ENCODE data around the gene OR10H3.

Gene OR10H3

GRCh38 chr19:15737722-15738121 is at the start of gene OR10H3:
TSS of gene OR10H3 (plus strand) at chr19:15737985. CDS start at chr19:15741393, 3,408 bp downstream.
- Histone ChIP-seq H3K9me3 (ENCODE audit: control insufficient read depth, insufficient read depth, low read length) (peaks cover 5% of the 10 kb centered on the region), H3K4me1 (ENCODE audit: control insufficient read depth, insufficient read depth, low read length) (no peaks in the 10 kb centered on the region), H3K27me3 (ENCODE audit: control insufficient read depth, insufficient read depth, low read length) (no peaks in the 10 kb centered on the region), H3K9ac (ENCODE audit: low read depth, low read length) (no peak within 1 kb of the TSS), H3K36me3 (ENCODE audit: control insufficient read depth, insufficient read depth, low read length) (no peaks in the 10 kb centered on the region), H3K4me3 (ENCODE audit: low read depth, low read length) (no peak within 1 kb of the TSS)

DNA sequence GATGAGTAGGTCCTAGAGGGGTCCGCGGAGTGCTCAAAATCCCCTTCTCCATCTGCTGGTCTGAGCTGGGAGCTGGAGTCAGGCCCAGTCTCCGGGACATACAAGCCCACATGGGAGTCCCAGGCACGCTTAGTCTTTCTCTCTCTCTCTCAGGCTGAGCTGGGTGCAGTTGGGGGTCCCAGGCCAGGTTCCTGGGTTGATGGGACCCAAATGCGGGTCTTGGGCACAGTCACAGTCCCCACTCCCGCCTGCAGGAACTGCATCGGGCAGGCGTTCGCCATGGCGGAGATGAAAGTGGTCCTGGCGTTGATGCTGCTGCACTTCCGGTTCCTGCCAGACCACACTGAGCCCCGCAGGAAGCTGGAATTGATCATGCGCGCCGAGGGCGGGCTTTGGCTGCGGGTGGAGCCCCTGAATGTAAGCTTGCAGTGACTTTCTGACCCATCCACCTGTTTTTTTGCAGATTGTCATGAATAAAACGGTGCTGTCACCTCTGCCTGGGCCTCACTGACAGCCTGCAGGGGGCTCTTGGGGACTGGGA is 41.1 kb upstream of the OR10H3 start:
- no peaks in the 10 kb centered on the region for H3K36me3 ChIP-seq (ENCODE audit: control insufficient read depth, insufficient read depth, low read length)
- H3K4me3 ChIP-seq (ENCODE audit: low read depth, low read length), result no peak overlapping the region
- no peak overlapping the region for H3K9ac ChIP-seq (ENCODE audit: low read depth, low read length)
- no peaks in the 10 kb centered on the region for H3K4me1 ChIP-seq (ENCODE audit: control insufficient read depth, insufficient read depth, low read length)
- H3K27me3 ChIP-seq (ENCODE audit: control insufficient read depth, insufficient read depth, low read length), result no peaks in the 10 kb centered on the region
- H3K9me3 ChIP-seq (ENCODE audit: control insufficient read depth, insufficient read depth, low read length), result no peaks in the 10 kb centered on the region

DNA sequence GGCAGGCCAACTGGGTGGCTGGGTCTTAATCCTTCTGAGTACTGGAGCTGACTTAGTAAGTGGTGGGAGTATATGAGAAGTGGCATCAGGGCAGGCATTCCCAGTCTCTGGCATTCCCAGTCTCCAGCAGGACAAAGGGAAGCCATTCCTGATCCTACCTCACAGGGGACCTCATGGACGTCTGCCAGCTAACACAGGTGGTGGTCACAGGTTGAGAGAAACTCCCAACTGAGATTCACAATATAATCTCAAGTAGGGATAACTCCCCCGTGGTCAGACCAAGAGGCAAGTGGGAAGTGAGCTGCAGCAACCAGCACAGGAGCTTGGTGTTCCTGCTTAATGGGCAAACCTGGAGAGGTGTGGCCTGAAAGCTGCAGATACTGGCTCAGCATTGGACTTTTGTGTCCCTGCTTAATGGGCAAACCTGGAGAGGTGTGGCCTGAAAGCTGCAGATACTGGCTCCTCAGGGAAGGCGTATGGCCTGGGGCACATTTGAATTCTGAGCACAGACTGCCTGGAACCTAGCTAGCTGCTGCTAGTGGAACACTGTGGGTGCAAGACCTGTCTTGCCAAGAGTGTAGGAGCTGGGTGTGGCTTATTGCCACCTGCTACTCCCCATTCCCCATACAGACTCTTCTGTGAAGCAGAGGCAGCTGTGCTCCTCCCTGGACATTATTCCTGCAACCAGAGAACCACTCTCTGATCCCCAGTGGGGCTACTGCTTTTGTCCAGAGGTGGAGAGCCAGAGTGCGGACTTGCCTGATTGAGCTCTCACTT is 35.8 kb upstream of the OR10H3 start:
- Histone ChIP-seq H3K9me3 (ENCODE audit: control insufficient read depth, insufficient read depth, low read length) (no peaks in the 10 kb centered on the region), H3K36me3 (ENCODE audit: control insufficient read depth, insufficient read depth, low read length) (no peaks in the 10 kb centered on the region), H3K4me1 (ENCODE audit: control insufficient read depth, insufficient read depth, low read length) (peaks cover 3% of the 10 kb centered on the region), H3K27me3 (ENCODE audit: control insufficient read depth, insufficient read depth, low read length) (no peaks in the 10 kb centered on the region), H3K9ac (ENCODE audit: low read depth, low read length) (no peak overlapping the region), H3K4me3 (ENCODE audit: low read depth, low read length) (no peak overlapping the region)

- Histone ChIP-seq H3K4me3 (ENCODE audit: low read depth, low read length) (no peak overlapping the region), H3K4me1 (ENCODE audit: control insufficient read depth, insufficient read depth, low read length) (peaks cover 3% of the 10 kb centered on the region), H3K9me3 (ENCODE audit: control insufficient read depth, insufficient read depth, low read length) (no peaks in the 10 kb centered on the region), H3K36me3 (ENCODE audit: control insufficient read depth, insufficient read depth, low read length) (no peaks in the 10 kb centered on the region), H3K9ac (ENCODE audit: low read depth, low read length) (no peak overlapping the region), H3K27me3 (ENCODE audit: control insufficient read depth, insufficient read depth, low read length) (no peaks in the 10 kb centered on the region)
Measured at GRCh38 chr19:15702534-15702930, 35.3 kb upstream of the OR10H3 start.

- Histone ChIP-seq H3K9me3 (ENCODE audit: control insufficient read depth, insufficient read depth, low read length) (no peaks in the 10 kb centered on the region), H3K4me1 (ENCODE audit: control insufficient read depth, insufficient read depth, low read length) (no peaks in the 10 kb centered on the region)
Measured at GRCh38 chr19:15714638-15715037, 23.1 kb upstream of the OR10H3 start.

GRCh38 chr19:15715642-15716041 is 22.1 kb upstream of the OR10H3 start:
- peaks cover 2% of the 10 kb centered on the region for H3K27me3 ChIP-seq (ENCODE audit: control insufficient read depth, insufficient read depth, low read length)
- no peaks in the 10 kb centered on the region for H3K4me1 ChIP-seq (ENCODE audit: control insufficient read depth, insufficient read depth, low read length)
- H3K9me3 ChIP-seq (ENCODE audit: control insufficient read depth, insufficient read depth, low read length), result no peaks in the 10 kb centered on the region
- no peaks in the 10 kb centered on the region for H3K36me3 ChIP-seq (ENCODE audit: control insufficient read depth, insufficient read depth, low read length)
- H3K9ac ChIP-seq (ENCODE audit: low read depth, low read length), result no peak overlapping the region
- no peak overlapping the region for H3K4me3 ChIP-seq (ENCODE audit: low read depth, low read length)

More at GRCh38 chr19:15714638-15715037, 23.1 kb upstream of the OR10H3 start:
- no peaks in the 10 kb centered on the region for H3K27me3 ChIP-seq (ENCODE audit: control insufficient read depth, insufficient read depth, low read length)
- H3K4me3 ChIP-seq (ENCODE audit: low read depth, low read length), result no peak overlapping the region
- no peaks in the 10 kb centered on the region for H3K36me3 ChIP-seq (ENCODE audit: control insufficient read depth, insufficient read depth, low read length)
- no peak overlapping the region for H3K9ac ChIP-seq (ENCODE audit: low read depth, low read length)

- Histone ChIP-seq H3K9ac (ENCODE audit: low read depth, low read length) (no peak overlapping the region), H3K4me1 (ENCODE audit: control insufficient read depth, insufficient read depth, low read length) (no peaks in the 10 kb centered on the region), H3K4me3 (ENCODE audit: low read depth, low read length) (no peak overlapping the region), H3K9me3 (ENCODE audit: control insufficient read depth, insufficient read depth, low read length) (no peaks in the 10 kb centered on the region), H3K36me3 (ENCODE audit: control insufficient read depth, insufficient read depth, low read length) (no peaks in the 10 kb centered on the region), H3K27me3 (ENCODE audit: control insufficient read depth, insufficient read depth, low read length) (peaks cover 3% of the 10 kb centered on the region)
Measured at GRCh38 chr19:15717809-15718208, 20.0 kb upstream of the OR10H3 start.

GRCh38 chr19:15721268-15721667 is 16.5 kb upstream of the OR10H3 start:
- Histone ChIP-seq H3K36me3 (ENCODE audit: control insufficient read depth, insufficient read depth, low read length) (no peaks in the 10 kb centered on the region), H3K9me3 (ENCODE audit: control insufficient read depth, insufficient read depth, low read length) (no peaks in the 10 kb centered on the region), H3K9ac (ENCODE audit: low read depth, low read length) (no peak overlapping the region)

GRCh38 chr19:15722956-15723355 is 14.8 kb upstream of the OR10H3 start:
- no peaks in the 10 kb centered on the region for H3K36me3 ChIP-seq (ENCODE audit: control insufficient read depth, insufficient read depth, low read length)
- H3K9ac ChIP-seq (ENCODE audit: low read depth, low read length), result no peak overlapping the region
- H3K4me1 ChIP-seq (ENCODE audit: control insufficient read depth, insufficient read depth, low read length), result no peaks in the 10 kb centered on the region
- no peak overlapping the region for H3K4me3 ChIP-seq (ENCODE audit: low read depth, low read length)
- H3K27me3 ChIP-seq (ENCODE audit: control insufficient read depth, insufficient read depth, low read length), result peaks cover 4% of the 10 kb centered on the region
- no peaks in the 10 kb centered on the region for H3K9me3 ChIP-seq (ENCODE audit: control insufficient read depth, insufficient read depth, low read length)

More at GRCh38 chr19:15721268-15721667, 16.5 kb upstream of the OR10H3 start:
- Histone ChIP-seq H3K4me1 (ENCODE audit: control insufficient read depth, insufficient read depth, low read length) (no peaks in the 10 kb centered on the region), H3K4me3 (ENCODE audit: low read depth, low read length) (no peak overlapping the region), H3K27me3 (ENCODE audit: control insufficient read depth, insufficient read depth, low read length) (peaks cover 4% of the 10 kb centered on the region)

- Histone ChIP-seq H3K36me3 (ENCODE audit: control insufficient read depth, insufficient read depth, low read length) (no peaks in the 10 kb centered on the region), H3K9ac (ENCODE audit: low read depth, low read length) (no peak within 1 kb of the TSS), H3K9me3 (ENCODE audit: control insufficient read depth, insufficient read depth, low read length) (no peaks in the 10 kb centered on the region), H3K4me3 (ENCODE audit: low read depth, low read length) (no peak within 1 kb of the TSS), H3K27me3 (ENCODE audit: control insufficient read depth, insufficient read depth, low read length) (peaks cover 2% of the 10 kb centered on the region), H3K4me1 (ENCODE audit: control insufficient read depth, insufficient read depth, low read length) (no peaks in the 10 kb centered on the region)
Measured at GRCh38 chr19:15727724-15728123, 10.1 kb upstream of the OR10H3 start, which contains the start of gene OR10H2. TSS of gene OR10H2 (plus strand) at chr19:15728024. CDS start at chr19:15728044, 20 bp downstream.

DNA sequence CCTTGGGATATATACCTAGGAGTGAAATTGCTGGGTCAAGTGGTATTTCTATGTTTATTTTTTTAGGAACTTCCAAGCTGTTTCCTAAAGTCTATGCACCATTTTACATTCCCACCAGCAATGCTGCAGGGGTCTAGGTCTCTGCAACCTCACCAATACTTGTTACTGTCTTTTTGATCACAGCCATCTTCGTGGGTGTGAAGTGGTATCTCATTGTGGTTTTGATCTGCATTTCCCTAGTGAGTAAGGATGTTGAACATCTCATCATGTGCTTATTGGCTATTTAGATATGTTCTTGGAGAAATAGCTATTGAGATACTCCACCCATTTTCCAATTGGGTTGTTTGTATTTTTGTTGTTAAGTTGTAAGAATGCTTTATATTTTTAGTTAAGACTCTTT is 7.2 kb upstream of the OR10H3 start:
- Histone ChIP-seq H3K9ac (ENCODE audit: low read depth, low read length) (no peak overlapping the region), H3K4me3 (ENCODE audit: low read depth, low read length) (no peak overlapping the region), H3K27me3 (ENCODE audit: control insufficient read depth, insufficient read depth, low read length) (no peaks in the 10 kb centered on the region), H3K4me1 (ENCODE audit: control insufficient read depth, insufficient read depth, low read length) (no peaks in the 10 kb centered on the region), H3K9me3 (ENCODE audit: control insufficient read depth, insufficient read depth, low read length) (no peaks in the 10 kb centered on the region), H3K36me3 (ENCODE audit: control insufficient read depth, insufficient read depth, low read length) (no peaks in the 10 kb centered on the region)

GRCh38 chr19:15732388-15732787 is 5.4 kb upstream of the OR10H3 start:
- Histone ChIP-seq H3K9me3 (ENCODE audit: control insufficient read depth, insufficient read depth, low read length) (no peaks in the 10 kb centered on the region), H3K9ac (ENCODE audit: low read depth, low read length) (no peak overlapping the region), H3K27me3 (ENCODE audit: control insufficient read depth, insufficient read depth, low read length) (no peaks in the 10 kb centered on the region), H3K36me3 (ENCODE audit: control insufficient read depth, insufficient read depth, low read length) (no peaks in the 10 kb centered on the region), H3K4me3 (ENCODE audit: low read depth, low read length) (no peak overlapping the region), H3K4me1 (ENCODE audit: control insufficient read depth, insufficient read depth, low read length) (no peaks in the 10 kb centered on the region)
